GM21576 (cell line): ENCODE data around the gene KLK11.

Experiments
- ATAC-seq: cut with Tn5 transposase; IDR thresholded peaks from one replicate; pipeline ENCODE4 v1.9.1; 2021; ENCODE audit warnings: mild to moderate bottlenecking, moderate library complexity; ENCODE audit not compliant: unreplicated experiment

Gene KLK11

GRCh38 chr19:50974702-50975556, 51.5 kb downstream of the KLK11 start:
- no peak for ATAC-seq

GRCh38 chr19:50972795-50973376, 53.5 kb downstream of the KLK11 start:
- no peak for ATAC-seq
